ENCODE results near the gene CHTOP.

CHTOP gene

DNA sequence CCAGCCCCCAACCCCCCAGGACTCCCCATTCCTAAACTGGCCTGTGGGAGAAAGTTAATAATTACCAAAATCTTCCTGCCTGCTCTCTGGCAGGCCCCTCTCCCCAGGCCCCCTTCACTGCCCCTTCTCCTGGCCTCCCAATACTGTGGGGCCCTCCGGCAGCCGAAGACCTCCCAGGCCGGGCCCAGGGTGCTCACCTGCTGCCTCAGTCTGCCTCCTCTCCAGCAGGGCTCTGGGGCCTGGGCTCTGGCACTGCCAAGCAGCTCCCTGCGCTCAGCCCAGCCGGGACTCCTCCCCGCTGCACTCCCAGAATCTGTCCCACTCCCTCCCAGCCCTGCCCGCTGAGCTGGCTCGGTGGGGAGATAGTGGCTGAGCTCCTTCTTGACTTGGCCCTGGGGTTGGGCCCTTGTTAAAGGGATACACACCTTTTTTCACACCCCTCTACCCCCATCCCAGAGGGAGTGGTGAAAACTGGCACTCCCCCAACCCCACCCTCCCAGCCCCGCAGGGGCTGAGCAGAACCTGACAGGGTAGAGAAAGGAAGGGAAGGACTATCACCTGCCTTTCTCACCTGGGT, 21.0 kb upstream of the CHTOP start, which contains the start of gene S100A16:
Gene S100A16, minus strand, starts transcription at position 383 of the 577 bp plus-strand sequence. CDS start 4,986 bp downstream, outside the sequence.
- no peak for FAIRE-seq
- peak; percentile 67 for DNase-seq (ENCODE audit: low spot score)

DNA sequence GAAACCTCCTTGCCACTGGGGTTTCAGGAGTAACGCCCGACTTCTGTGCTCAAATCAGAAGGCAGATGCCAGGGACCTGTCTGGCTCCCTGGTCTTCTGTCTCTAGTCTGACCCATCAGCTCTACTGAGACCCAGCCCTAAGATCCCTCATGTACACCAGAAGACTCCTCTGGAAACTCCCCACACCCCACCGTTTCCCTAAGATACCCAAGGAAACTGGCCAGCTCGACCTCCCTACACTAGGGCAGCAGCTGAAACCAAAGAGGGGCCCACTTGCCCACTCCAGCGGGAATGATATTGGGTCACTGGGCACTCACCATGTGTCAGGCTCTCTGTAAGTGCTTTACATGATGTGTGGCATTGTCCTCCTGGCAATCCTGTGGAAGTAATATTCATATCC, 20.5 kb upstream of the CHTOP start:
- FAIRE-seq = no peak
- no peak for DNase-seq (ENCODE audit: low spot score)

DNA sequence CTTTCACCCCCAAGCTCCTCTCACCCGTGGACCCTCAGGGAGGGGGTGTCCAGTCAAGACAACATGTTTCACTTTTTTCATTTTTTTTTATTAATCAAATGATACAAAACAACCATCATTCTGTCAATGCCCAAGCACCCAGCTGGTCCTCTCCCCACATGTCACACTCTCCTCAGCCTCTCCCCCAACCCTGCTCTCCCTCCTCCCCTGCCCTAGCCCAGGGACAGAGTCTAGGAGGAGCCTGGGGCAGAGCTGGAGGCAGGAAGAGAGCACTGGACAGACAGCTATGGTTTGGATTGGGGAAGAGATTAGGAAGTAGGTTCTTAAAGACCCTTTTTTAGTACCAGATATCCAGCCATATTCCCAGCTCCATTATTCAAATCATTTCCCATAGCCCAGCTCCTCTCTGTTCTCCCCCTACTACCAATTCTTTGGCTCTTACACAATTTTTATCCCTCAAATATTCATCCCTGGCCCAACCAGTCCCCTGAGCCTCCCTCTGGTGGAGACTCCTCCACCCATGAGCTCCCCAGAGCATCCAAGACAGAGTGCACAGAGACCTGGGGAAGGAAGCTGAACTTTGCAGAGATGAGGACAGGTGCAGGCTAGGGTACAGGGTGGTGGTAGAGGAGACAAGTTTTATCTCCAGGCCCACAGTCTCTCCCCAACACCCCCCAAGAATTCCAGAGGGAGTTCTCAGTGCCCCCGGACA, 19.5 kb upstream of the CHTOP start:
- DNase-seq (ENCODE audit: low spot score) = no peak
- no peak for FAIRE-seq

DNA sequence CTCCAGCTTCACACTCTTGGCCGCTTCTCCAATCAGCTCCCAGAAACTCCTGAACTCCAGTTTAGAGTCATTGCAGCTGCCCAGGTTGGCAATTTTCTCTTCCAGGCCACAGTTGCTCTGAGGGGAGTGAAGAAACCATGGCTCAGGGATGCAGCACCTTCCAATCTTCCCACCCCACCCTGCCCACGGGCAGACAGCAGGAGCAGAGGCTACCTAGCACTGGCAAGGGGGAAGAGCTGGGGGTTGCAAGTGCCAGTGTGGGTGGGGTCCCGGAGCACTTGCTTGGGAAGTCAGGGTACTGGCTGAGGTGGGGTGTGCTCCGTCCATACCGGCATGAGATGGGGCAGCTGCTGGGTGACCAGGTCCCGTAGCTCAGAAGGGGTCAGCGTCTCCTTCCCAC, 19.0 kb upstream of the CHTOP start:
- DNase-seq (ENCODE audit: low spot score) = no peak
- no peak for FAIRE-seq

DNA sequence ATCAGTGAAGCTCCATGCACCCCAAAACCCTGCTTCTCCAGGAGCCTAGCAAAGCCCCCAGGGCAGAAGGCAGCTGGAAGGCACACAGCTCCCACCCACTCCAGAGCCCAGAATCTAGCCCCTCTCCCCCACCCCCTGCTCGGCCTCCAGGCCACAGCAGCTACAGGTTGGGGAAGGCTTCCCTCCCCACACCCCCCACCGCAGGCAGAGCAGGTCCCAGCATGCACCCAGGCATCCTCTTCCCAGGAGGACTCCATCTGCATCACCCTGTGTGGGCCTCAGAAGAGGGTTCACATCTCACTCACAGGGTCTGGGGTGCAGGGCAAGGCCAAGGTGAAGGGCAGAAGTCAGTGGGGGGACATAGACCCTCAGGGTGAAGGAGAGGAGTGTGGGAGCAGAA, 18.5 kb upstream of the CHTOP start:
- DNase-seq (ENCODE audit: low spot score) (no peak), FAIRE-seq (no peak)

DNA sequence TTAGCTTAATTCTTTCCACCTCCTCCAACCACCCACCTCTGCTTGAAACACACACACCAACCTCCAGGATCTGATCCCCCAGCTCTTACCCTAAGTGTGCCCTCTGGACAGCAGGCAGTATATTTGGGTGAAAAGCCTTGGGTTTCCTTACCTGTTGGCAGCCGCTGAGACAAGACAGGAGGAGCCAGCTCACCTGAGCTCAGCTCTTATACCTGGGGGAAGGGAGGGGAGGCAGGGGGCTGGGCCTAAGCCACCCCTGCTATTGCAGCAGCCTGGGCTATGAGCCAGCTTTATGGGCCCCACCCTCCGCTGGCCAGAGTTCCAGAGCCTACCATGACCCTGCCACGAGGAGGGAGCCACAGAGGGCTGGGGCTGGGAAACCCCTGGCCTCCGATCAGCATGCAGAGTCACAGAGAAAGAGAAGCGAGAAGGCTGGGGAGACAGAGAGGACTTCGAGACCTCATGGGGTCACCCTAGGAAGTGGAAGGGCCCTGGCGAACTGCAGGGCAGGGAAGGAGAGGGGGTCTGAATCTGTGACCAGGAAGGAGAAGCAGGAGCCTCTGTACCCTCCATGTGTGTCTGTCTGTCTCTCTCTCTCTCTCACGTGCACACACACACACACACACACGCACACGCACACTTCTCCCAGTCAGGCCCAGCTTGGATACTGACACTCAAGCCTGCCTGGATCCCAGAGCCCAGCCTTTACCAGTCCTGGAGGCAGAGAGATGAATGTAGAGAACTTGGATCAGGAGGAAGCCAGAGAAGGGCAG, 17.5 kb upstream of the CHTOP start, which contains the start of gene S100A14:
Gene S100A14, minus strand, starts transcription at position 182 of the 773 bp plus-strand sequence. CDS start 467 bp downstream, outside the sequence.
- DNase-seq (ENCODE audit: low spot score) = no peak
- FAIRE-seq = no peak

DNA sequence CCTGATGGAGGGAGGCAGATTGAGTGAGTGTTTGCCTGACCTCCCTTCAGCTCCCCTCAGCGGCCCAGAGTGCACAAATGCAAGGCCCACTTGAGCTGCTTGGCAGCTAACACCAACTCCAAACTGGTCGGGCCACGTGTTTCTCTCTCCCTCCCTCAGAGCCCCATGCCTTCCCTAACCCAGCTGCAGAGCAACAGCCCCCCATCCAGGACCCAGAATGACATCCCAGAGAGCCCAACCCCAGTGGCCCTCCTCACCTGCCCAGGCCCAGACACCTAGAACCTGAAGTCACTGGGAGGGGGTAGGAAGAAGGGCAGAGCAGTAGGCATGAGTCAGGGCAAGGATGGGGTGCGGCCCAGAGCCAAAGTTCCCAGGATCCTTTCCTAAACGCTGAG, 17.0 kb upstream of the CHTOP start:
- DNase-seq (ENCODE audit: low spot score) (no peak), FAIRE-seq (no peak)

DNA sequence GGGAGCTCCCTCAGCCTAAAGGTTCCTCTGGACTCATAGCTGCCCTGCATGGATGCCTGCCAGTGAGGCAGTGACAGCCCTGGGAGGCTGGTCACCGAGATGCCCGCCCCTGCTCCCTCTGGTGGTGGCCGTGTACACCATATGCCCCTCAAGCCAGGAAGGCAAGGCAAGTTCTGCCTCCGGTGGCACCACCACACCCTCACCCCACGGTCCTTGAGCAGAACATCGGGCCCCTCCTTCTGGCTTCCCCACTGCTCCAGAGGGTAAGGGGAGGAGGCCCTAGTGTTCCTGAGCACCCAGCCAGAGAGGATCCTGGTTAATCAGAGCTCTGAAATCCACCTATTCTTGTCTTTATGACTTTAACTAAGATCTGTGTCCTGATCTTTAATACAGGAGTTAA, 16.2 kb upstream of the CHTOP start:
- DNase-seq (ENCODE audit: low spot score) (peak; percentile 53), FAIRE-seq (no peak)

DNA sequence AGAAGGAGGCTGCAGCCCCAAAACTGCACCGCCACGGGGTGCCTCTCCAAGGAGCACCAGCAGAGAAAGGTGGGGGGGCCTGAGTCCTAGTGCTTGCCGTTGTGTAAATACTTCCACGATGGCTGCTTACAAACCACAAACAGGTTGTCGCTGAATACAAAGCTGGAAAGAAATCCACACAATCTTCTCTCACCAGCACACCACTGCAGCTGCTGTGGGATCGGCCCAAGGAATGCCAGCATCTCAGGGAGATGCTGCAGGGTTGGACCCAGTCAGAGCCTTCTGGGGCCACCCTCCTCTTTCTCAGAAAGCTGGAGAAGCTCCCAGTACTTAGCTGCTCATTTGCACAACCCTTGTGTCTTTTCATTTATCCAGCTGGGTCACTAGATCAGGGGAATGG, 14.7 kb upstream of the CHTOP start:
- FAIRE-seq = no peak
- no peak for DNase-seq (ENCODE audit: low spot score)

DNA sequence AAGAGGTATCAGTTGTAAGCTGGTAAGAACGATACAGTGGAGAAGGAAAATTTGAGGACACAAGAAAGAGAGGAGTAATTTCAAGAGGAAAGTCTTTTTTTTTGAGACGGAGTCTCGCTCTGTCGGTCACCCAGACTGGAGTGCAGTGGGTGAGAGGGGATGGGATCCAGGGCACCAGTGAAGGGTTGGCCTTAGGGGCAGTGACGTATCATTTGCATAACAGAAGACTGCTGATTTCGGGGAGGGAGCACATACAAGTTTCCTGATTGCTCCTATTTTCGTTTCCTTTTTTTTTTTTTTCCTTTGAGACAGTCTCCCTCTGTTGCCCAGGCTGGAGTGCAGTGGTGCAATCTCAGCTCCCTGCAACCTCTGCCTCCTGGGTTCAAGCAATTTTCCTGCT, 10.8 kb upstream of the CHTOP start:
- no peak for FAIRE-seq
- no peak for DNase-seq (ENCODE audit: low spot score)

DNA sequence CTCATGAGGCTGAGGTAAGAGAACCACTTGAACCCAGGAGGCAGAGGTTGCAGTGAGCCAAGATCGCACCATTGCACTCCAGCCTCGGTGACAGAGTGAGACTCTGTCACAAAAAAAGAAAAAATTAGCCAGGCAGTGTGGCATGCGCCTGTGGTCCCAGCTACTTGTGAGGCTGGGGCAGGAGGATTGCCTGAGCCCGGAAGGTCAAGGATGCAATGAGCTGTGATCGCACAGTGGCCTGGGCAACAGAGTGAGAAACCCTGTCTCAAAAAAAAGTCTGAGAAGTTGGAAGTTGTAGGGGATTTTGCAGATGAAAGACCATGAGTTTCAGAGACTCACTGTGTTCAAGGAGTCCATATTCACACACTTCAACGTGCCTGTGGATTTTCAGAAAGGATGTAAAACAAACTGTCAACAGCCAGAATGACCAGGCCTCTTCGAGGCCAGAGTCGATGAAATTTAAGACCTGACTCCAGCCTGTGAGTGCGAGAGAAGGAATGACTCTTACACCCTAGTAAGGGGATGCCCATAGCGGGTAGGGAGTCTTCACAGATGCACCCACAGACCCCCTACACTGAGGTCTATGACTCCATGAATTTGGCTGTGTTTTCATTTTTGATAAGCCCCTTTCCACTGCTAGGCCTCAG, 8.8 kb upstream of the CHTOP start:
- FAIRE-seq = no peak

DNA sequence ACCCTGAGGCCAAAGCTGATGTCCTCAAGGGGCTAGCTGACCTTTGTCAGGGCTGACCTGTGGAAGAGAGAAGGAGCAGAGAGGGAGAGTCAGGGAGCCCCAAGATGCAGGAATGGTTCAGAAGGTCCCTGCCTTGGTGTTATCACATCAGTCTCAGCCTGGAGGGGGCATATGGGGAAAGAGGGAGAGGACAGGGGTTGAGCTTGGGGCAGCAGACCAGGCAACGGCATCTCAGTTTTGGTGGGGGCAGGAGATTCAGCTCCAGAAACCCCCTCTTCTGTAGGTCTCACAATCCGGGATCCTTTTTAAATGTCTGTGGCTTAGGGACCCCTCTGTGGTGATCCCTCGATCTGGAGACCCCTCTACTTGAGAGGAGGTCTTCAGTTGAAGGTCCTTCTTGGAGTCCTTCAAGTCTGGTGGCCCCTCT, 7.4 kb upstream of the CHTOP start:
- FAIRE-seq (no peak), DNase-seq (ENCODE audit: low spot score) (no peak)

More for the DNA sequence above, 8.8 kb upstream of the CHTOP start:
- DNase-seq (ENCODE audit: low spot score) = no peak

DNA sequence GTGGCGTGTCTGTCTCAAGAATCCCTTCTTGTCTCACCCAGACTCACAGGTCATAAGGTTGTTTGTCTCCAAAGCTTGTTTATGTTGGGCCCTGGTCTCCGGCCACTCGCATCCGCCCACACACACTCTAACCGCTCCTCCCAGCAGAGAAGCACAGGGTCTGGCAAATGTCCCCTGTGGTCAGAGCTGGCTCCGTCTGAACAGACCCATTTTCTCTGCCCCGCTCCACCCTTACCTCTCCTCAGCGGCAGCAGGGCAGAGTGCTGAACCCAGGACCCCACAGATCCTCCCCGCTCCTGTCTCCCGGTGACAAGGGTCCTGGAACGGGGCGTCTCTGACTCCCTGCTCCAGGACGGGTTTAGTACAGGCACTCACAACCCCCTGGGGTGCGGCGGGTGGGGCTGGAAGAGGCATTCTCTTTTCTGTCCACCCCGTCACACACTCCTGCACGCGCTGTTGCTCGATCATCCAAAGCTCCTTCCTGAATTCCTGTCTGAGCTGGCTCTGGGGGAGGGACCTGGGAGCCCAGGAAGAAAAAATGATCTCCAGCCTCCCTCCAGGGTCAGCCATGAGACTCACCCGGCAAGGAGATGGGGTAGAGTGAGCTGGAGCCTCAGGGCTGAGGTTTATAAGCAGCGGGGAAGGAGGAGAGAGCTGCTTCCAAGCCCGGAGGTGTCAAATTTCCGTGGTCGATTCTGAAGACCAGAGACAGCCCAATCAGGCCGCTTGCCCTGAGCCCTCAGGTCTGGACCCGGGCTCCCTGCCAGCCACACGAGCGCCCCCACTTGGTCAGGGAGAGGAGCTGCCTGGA, 6.8 kb upstream of the CHTOP start, which contains the start of gene S100A13:
Gene S100A13, minus strand, starts transcription at position 602 of the 811 bp plus-strand sequence. CDS start 1,033 bp downstream, outside the sequence.
- peak; percentile 82 for FAIRE-seq
- peak; percentile 95 for DNase-seq (ENCODE audit: low spot score)

DNA sequence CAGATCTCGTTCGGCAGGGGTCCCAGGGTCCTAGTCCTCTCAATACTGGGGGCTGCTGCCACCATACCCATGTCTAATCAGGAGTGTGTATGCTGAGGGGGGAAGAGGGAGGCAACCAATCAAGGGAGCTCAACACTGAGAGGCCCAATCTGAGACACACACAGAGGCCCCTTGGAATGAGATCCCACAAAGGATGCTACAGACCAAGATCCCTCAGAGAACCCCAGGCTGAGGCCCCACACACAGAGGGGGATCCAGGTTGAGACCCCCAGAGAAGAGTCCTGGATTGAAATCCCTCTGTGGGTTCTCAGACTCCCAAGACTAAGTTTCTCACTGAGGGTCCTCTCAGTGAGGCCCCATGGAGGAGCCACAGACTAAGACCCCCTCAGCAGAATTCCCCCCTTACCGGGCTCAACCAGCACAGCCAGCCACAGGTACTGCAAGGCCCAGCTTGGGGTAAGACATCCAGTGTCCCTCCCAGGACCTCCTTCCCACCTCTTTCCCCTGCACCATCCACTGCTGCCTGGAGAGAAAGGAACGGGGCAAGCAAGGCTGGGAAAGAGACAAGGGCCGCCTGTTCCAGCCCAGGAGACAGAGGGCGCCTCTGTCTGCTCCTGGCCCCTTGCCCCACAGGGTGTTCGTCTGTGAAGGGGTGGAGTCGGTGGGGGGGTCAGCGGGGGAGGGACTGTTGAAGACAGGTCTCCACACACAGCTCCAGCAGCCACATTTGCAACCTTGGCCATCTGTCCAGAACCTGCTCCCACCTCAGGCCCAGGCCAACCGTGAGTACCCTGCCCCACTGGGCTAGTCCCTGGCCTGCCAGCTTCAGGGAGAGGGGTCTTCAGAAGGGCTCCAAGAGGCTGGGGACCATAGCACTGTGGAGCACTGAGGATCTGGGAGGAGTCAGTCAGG, 5.9 kb upstream of the CHTOP start, which contains the start of gene S100A1:
Gene S100A1, plus strand, starts transcription at position 720 of the 912 bp plus-strand sequence. CDS start 2,088 bp downstream, outside the sequence.
- DNase-seq (ENCODE audit: low spot score) (no peak), FAIRE-seq (no peak)

DNA sequence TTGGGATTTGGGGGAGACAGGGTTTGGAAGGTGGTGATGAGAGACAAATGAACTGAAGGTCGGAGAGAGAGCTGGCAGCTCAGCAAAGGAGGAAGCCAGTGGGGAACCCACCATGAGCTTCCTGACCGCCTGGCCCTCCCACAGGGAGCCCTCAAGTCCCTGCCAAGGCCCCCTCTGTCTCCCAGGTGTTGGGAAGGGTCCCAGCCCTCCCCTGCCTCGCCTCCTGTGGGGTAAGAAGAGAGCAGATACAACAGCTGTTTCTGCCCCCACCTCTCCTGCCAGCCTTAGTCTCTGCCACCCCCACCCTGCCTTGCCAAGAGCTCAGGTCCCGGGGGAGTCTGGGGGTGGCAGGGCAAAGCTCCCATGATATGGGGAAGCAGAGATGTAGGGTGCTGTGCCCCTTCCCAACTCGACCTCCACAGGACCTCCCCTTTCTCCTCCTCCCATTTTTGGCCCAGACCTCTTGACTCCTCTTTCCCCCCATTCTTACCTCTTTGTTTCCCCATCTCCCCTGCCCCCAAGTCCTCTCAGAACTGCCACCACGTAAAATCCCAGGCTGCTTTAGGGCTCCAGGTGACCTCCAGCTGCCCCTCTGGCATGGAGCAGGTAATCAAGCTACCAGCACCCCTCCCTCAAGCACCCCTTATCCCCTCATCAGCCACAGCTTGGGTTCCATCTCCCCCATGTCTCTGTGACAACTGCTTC, 5.1 kb upstream of the CHTOP start:
- DNase-seq (ENCODE audit: low spot score) = no peak
- FAIRE-seq = no peak

DNA sequence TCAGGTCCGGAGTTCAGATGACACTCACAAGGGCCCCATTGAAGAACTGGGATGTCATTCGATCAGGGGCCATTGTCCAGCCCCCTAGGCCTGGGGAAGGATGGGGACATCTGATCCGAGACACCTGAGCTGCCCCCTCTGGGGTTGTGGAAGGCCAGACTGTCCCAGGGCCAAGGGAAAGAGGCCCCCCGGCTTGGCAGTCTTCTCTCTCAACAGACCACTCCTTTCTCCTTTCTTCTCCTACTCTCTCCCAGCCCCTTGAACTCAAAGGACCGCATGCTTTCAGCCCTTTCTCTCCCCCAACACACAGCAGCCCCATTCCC, 4.6 kb upstream of the CHTOP start:
- no peak for DNase-seq (ENCODE audit: low spot score)
- FAIRE-seq = no peak

DNA sequence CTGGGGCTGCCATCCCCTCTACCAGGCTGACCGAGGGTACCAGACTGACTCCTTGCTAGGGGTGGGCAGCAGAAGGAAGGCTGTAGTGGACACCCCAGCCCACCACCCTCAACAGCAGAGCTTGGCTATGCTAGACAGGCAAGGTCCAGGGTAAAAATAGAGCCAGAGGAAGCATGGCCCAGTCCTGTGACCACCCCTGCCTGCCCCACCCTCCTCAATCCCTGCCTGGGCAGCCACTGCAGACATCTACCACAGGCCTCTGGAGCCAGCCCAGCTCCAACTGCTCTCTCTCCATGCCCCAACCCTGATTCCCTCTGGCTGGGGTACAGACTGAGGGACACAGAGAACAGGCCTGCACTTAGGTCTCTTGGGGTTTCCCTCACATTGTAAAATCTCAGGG, 3.9 kb upstream of the CHTOP start:
- DNase-seq (ENCODE audit: low spot score) (no peak), FAIRE-seq (no peak)

DNA sequence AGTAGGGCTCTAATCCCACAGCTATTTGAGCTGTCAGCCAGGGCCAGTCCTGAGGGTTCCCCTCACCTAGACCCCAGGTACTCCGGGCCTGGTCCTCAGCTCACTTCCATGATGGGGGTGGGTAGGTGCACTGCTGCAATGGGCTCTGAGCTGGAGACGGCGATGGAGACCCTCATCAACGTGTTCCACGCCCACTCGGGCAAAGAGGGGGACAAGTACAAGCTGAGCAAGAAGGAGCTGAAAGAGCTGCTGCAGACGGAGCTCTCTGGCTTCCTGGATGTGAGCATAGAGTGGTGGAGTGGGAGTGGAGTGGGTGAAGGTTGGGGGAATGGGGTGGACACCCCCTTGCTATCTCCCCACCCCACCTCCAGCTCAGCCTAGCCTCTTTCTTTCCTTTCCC, 3.5 kb upstream of the CHTOP start:
- no peak for FAIRE-seq

More for the DNA sequence above, 3.5 kb upstream of the CHTOP start:
- DNase-seq (ENCODE audit: low spot score) = no peak

Data from RCC 7860 (cell line).